Right lobe of liver (tissue), 6 donors: Measurements from ENCODE around the gene ARSA. TPM values are rescaled to one million over a fixed set of nuclear protein-coding genes. Genes with fewer than 3 reads are reported as not detected.
A peak's percentile ranks its signal among the peaks of the same experiment; 100 is the strongest.

Source experiments
- ATAC-seq, 4 donors: fragments of 200-7000 bp; cut with Tn5 transposase; one replicate each; pipeline ENCODE4 v1.9.1; 2020; ENCODE audit warnings: mild to moderate bottlenecking in 4 of 4, moderate library complexity in 4 of 4
- DNase-seq, 3 donors: peaks; one replicate each; pipeline ENCODE4 v3.0.0-alpha.2; 2020
- H3K27ac ChIP-seq, 3 donors: fragments of 200-600 bp; one replicate each; pipeline ENCODE4 v1.8.0; 2022
- H3K27me3 ChIP-seq, 2 donors: fragments of 200-600 bp; one replicate each; pipeline ENCODE4 v1.8.0; 2022
- H3K36me3 ChIP-seq, 4 donors: fragments of 200-600 bp; sonication (generic) in 1 of 4; one replicate each; pipeline versions ENCODE4 v1.5.1 to v1.8.0; 2017 to 2022; ENCODE audit warnings: control low read depth in 1 of 4
- H3K4me1 ChIP-seq, 4 donors: fragments of 200-600 bp; sonication (generic) in 1 of 4; one replicate each; pipeline versions ENCODE4 v1.5.1 to v1.8.0; 2017 to 2022; ENCODE audit warnings: control low read depth in 1 of 4
- H3K4me3 ChIP-seq, 3 donors: fragments of 200-600 bp; one replicate each; pipeline ENCODE4 v1.8.0; 2022
- H3K9me3 ChIP-seq, 4 donors: fragments of 200-600 bp; sonication (generic) in 1 of 4; one replicate each; pipeline versions ENCODE4 v1.5.1 to v1.8.0; 2017 to 2022; ENCODE audit warnings: control low read depth in 1 of 4
- POLR2A ChIP-seq: fragments of 450-650 bp; IDR thresholded peaks from one replicate; pipeline ENCODE4 v1.6.1; 2017; ENCODE audit warnings: antibody characterized with exemption, mild to moderate bottlenecking
- WGBS: methylation state at CpG from one replicate; pipeline ENCODE4 v1.1.6; 2018; ENCODE audit warnings: low coverage, low lambda C conversion rate; ENCODE audit not compliant: insufficient coverage; ENCODE audit errors: missing lambda C conversion rate; 5-methylcytosine and 5-hydroxymethylcytosine counted together
- intact Hi-C, 2 donors: fragments of 100-400 bp; cut with DNase I; formaldehyde crosslinking; loops; one replicate each; pipeline versions ENCODE4 v1.11.2 to v1.14.1; 2022
- total RNA-seq, 6 experiments: library from RNA; depleted of rRNA in 2 of 6; stranded (reverse); fragments of >200 nt in 2 of 6; fragmentation: NEBNext Ultra II Directional in 3 of 6; extraction: Animal tissue kit (Norgen Biotek cat#: 25700) in 3 of 6; gene quantifications; one replicate each; pipeline versions ENCODE4 v1.1.0 to v1.2.4, GENCODE V29; 2016 to 2023
- TF ChIP-seq, protein P1 (sequence below), 4 donors: fragments of 200-600 bp in 3 of 4; fragments of 450-650 bp in 1 of 4; IDR thresholded peaks; one replicate each; pipeline versions ENCODE4 v1.5.1 to v1.8.0; 2016 to 2022; ENCODE audit warnings: antibody characterized with exemption in 4 of 4, mild to moderate bottlenecking in 2 of 4
- donor health status: DM: no; HTN: yes; CAD: no.
- donor health status: DM: no; HTN: no; CAD: no.
- donor health status: DM: no; HTN: no; CAD: no.
- donor health status: DM: no; HTN: yes; CAD: no.
- donor health status: DM: no; HTN: yes; CAD: no.

Gene ARSA
- total RNA-seq, 6 experiments from 2014 or later, result 20.8 to 47.3 (median 38.6) TPM

DNA sequence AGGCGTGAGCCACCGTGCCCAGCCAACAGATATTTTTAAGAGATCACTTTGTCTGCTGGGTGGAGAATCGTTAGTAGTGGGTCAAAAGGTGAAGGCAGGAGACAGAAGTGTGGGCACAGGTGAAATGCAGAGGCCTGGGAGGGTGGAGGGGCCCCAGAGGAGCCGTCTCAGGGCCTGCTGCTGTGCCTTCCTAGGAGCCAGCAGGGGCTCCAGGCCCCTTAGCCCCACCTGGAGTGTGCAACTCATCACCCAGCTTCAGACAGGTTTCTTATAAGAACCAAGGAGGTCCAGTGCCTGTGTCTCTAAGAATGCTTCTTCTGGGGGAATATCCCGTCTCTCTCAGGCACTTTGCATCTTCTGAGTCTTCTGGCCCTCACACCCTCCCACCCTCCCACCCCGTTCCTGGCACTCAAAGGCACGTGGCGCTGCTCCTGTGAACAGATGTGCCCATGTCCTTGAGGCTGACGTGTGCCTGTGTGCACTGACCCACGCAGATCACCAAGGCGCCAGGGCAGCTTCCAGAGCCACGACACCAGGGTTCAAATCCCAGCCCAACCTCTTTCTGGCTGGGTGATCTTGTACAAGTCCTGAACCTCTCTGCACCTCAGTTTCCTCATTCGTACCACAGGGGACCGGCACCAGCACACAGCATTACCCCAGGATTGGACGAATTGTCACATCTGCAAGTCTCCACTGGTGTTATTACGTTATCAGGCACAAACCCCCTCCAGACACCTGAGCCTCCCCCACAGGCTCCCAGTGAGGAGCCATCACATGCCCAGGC lies 3.4 kb downstream of the ARSA start:
- DNase-seq, result no peak
- 81% methylated on average over 8 of the region's 16 CpGs for WGBS
- no peaks in the 10 kb centered on the region for H3K36me3 ChIP-seq
- no peaks in the 10 kb centered on the region for H3K9me3 ChIP-seq
- intact Hi-C loops, result loop anchor here in 1 of 2 donors (5.0 kb wide), 1 partner anchor 73 kb away; no protein-coding TSS in a partner anchor
- no peak for TF ChIP-seq POLR2A
- TF ChIP-seq, protein P1, sequence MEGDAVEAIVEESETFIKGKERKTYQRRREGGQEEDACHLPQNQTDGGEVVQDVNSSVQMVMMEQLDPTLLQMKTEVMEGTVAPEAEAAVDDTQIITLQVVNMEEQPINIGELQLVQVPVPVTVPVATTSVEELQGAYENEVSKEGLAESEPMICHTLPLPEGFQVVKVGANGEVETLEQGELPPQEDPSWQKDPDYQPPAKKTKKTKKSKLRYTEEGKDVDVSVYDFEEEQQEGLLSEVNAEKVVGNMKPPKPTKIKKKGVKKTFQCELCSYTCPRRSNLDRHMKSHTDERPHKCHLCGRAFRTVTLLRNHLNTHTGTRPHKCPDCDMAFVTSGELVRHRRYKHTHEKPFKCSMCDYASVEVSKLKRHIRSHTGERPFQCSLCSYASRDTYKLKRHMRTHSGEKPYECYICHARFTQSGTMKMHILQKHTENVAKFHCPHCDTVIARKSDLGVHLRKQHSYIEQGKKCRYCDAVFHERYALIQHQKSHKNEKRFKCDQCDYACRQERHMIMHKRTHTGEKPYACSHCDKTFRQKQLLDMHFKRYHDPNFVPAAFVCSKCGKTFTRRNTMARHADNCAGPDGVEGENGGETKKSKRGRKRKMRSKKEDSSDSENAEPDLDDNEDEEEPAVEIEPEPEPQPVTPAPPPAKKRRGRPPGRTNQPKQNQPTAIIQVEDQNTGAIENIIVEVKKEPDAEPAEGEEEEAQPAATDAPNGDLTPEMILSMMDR (IDR thresholded peaks at IDR 0.05), result no peak
- H3K4me1 ChIP-seq, result peaks cover 0 to 28% (median 6%) of the 10 kb centered on the region in 4 donors
- no peak for ATAC-seq
- H3K27me3 ChIP-seq, result no peaks in the 10 kb centered on the region
- no peak overlapping the region for H3K27ac ChIP-seq
- no peak overlapping the region for H3K4me3 ChIP-seq

DNA sequence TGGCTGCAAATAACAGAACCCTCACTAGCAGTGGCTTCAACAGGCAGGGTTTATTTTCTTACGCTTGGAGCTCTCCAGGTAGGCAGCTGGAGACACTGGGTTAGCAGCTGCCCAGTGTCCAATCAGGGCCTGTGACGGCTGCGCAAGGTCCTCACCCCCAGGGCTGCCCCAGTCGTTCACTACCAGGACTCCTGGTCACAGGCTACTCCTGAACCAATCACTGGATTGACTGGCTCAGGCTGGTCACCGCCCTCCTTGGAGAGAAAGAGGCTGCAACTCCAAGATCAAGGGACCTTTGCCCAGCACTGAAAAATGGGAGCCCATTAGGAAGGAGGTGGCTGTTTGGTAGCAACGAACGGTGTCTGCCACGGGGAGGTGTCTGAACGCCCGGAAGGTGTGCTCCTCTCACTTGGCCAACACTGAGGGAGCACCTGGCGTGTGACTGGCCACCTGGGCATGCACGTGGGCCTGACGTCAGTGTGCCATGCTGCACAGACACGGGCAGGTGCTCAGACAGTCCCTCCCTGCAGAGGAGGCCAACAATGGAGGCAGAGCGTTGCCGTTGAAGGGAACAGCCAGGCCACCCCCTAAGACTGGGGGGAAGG lies 5.1 kb downstream of the ARSA start:
- ATAC-seq (peak; percentile 64 to 86 (median 83)), DNase-seq (peak; percentile 78 to 91 (median 90))
- Histone ChIP-seq H3K4me1 (peaks cover 0 to 28% (median 6%) of the 10 kb centered on the region in 4 donors), H3K27ac (peak overlapping the region; percentile 51 to 76 (median 68)), H3K27me3 (no peaks in the 10 kb centered on the region), H3K36me3 (no peaks in the 10 kb centered on the region), H3K4me3 (peak overlapping the region in 1 of 3 donors; percentile 14), H3K9me3 (no peaks in the 10 kb centered on the region)
- peak; percentile 24 for TF ChIP-seq POLR2A
- TF ChIP-seq, protein P1 (IDR thresholded peaks at IDR 0.05), result peak in 1 of 4 donors; percentile 11
- intact Hi-C loops, result no loop called here
- whole genome bisulfite sequencing, result 40% methylated on average over 1 of the region's 16 CpGs

DNA sequence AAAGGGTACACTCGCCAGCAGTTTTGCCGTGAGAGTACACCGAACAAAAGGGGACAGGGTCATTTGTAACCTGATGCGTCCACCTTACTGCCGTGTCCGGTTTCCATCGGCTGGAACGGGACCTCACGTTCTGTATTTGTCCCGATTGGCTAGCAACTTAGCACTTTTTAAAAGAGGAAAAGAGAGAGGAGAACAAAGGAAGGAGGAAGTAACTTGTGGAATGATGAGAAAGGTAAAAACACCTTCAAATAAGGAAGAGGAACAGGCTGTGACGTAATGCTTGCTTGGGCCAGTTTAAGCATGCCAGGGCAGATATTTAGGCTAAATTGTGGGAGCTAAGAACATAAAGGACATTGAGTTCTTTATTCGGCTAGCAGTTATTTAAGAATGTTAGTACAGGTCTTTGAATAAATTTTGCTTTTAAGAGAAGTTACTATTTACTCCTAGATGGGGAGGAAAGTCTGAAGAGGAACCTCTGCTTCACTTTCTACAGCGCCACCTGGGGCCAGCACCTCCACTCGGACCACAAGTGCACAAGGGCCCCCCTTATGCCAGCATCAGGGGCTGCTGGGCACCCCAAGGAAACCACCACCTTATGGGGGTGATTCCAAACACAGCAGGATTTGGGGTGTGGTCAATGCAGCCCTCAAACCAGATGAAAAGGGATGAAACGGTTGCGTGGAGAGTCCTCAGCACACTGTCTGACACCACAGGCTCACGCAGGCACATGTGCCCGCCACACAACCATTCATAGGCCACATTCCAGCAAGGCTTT lies 5.8 kb downstream of the ARSA start:
- no peak for TF ChIP-seq POLR2A
- TF ChIP-seq, protein P1 (IDR thresholded peaks at IDR 0.05), result peak in 2 of 4 donors; percentile 26 to 28
- Histone ChIP-seq H3K36me3 (no peaks in the 10 kb centered on the region), H3K4me3 (peak overlapping the region; percentile 2 to 14 (median 3)), H3K27me3 (no peaks in the 10 kb centered on the region), H3K4me1 (peaks cover 0 to 25% (median 6%) of the 10 kb centered on the region in 4 donors), H3K9me3 (no peaks in the 10 kb centered on the region), H3K27ac (peak overlapping the region; percentile 51 to 76 (median 68))
- DNase-seq (no peak), ATAC-seq (peak; percentile 1 to 12 (median 8))
- intact Hi-C loops, result no loop called here
- 6% methylated on average over 12 of the region's 18 CpGs for WGBS

DNA sequence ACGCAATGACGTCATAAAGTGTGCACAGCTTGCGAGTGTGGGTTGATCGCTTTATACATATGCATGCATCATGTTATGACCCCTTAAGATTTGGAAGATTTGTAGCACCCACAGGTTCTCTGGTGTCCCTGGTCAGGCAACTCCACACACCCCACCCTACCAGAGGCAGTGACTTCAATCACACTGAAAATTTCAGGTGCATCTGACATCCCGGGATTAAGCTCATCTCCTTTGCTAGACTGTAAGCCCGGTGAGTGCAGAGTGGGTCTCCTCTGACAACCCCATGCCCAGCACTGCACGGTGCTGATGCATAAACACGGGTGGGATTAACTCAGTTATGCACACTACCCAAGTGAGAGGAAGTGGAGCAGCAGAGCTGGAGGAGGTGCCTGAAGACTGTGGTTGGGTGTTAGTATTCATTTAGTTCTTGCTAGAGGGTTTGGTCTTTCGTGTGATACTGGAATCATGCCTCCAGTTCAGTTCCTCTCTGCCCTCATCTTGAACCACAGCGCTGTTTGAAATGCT lies 6.5 kb downstream of the ARSA start:
- 29% methylated on average over 10 of the region's 10 CpGs for WGBS
- intact Hi-C loops, result no loop called here
- H3K9me3 ChIP-seq, result no peaks in the 10 kb centered on the region
- TF ChIP-seq POLR2A, result no peak
- TF ChIP-seq, protein P1 (IDR thresholded peaks at IDR 0.05), result no peak
- no peaks in the 10 kb centered on the region for H3K27me3 ChIP-seq
- peaks cover 0 to 22% (median 6%) of the 10 kb centered on the region in 4 donors for H3K4me1 ChIP-seq
- no peak for DNase-seq
- no peaks in the 10 kb centered on the region for H3K36me3 ChIP-seq
- H3K27ac ChIP-seq, result peak overlapping the region in 2 of 3 donors; percentile 51 to 68
- H3K4me3 ChIP-seq, result peak overlapping the region in 1 of 3 donors; percentile 2
- ATAC-seq, result peak in 1 of 4 donors; percentile 3
